ENCODE measurements around the gene SPINK1. TPM values are rescaled to one million over a fixed set of nuclear protein-coding genes. Genes with fewer than 3 reads are reported as not detected.

SPINK1 gene
- total and polyA plus RNA-seq, 2 donors from 2014 or later, result 2.2 to 234 TPM

DNA sequence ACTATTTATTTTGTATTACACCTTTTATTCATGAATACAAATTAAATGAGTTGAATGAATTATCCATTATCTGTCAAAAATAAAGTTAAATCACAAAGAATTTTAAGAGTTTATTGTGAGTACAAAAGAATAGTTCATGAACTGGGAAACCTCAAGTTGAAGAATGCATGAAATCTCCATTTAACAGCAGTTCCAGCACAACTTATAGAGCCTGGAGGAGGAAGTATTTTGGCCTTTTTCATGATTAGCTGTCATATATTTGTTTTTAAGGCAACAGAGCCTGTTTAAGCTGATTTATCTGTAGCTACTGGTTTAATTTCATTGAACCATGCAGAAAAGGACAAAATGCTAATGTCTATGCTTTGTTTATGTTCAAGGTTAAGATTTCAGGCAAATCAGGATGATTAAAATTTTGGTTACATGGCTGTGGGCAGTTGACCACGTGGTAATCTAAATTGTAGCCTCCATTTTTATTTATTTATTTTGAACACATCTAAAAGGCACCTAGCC is 12.2 kb downstream of the SPINK1 start:
- Histone ChIP-seq H3K27me3 (ENCODE audit: control insufficient read depth, insufficient read depth, low read length) (no peaks in the 10 kb centered on the region), H3K27ac (ENCODE audit: low read depth in 2 of 2, low read length in 2 of 2) (no peak overlapping the region), H3K36me3 (ENCODE audit: control insufficient read depth in 2 of 3, insufficient read depth in 3 of 3, low read length in 3 of 3) (no peaks in the 10 kb centered on the region), H3K4me3 (ENCODE audit: low read length in 3 of 3) (no peak overlapping the region), H3K4me1 (ENCODE audit: control insufficient read depth in 2 of 3, insufficient read depth in 2 of 3, low read depth in 1 of 3, low read length in 3 of 3) (no peaks in the 10 kb centered on the region), H3K9ac (ENCODE audit: low read length in 3 of 3) (no peak overlapping the region), H3K9me3 (ENCODE audit: control insufficient read depth in 2 of 3, insufficient read depth in 1 of 3, low read length in 3 of 3) (no peaks in the 10 kb centered on the region)
- no peak for TF ChIP-seq CTCF (IDR thresholded peaks at IDR 0.05; ENCODE audit: borderline replicate concordance, extremely low read depth, insufficient read depth)
- DNase-seq (no peak), FAIRE-seq (no peak)
- intact Hi-C loops (cut with DNase I), result no loop called here

GRCh38 chr5:147818290-147818689 is 13.2 kb downstream of the SPINK1 start:
- Histone ChIP-seq H3K4me1 (ENCODE audit: control insufficient read depth in 2 of 3, insufficient read depth in 2 of 3, low read depth in 1 of 3, low read length in 3 of 3) (no peaks in the 10 kb centered on the region), H3K9ac (ENCODE audit: low read length in 3 of 3) (no peak overlapping the region), H3K36me3 (ENCODE audit: control insufficient read depth in 2 of 3, insufficient read depth in 3 of 3, low read length in 3 of 3) (no peaks in the 10 kb centered on the region), H3K27ac (ENCODE audit: low read depth in 2 of 2, low read length in 2 of 2) (no peak overlapping the region), H3K27me3 (ENCODE audit: control insufficient read depth, insufficient read depth, low read length) (no peaks in the 10 kb centered on the region), H3K4me3 (ENCODE audit: low read length in 3 of 3) (no peak overlapping the region), H3K9me3 (ENCODE audit: control insufficient read depth in 2 of 3, insufficient read depth in 1 of 3, low read length in 3 of 3) (no peaks in the 10 kb centered on the region)
- no peak for DNase-seq
- intact Hi-C loops (cut with DNase I), result no loop called here
- no peak for TF ChIP-seq CTCF (IDR thresholded peaks at IDR 0.05; ENCODE audit: borderline replicate concordance, extremely low read depth, insufficient read depth)
- no peak for FAIRE-seq

GRCh38 chr5:147813696-147814095 is 17.8 kb downstream of the SPINK1 start:
- Histone ChIP-seq H3K4me1 (ENCODE audit: control insufficient read depth in 2 of 3, insufficient read depth in 2 of 3, low read depth in 1 of 3, low read length in 3 of 3) (no peaks in the 10 kb centered on the region), H3K9ac (ENCODE audit: low read length in 3 of 3) (no peak overlapping the region), H3K9me3 (ENCODE audit: control insufficient read depth in 2 of 3, insufficient read depth in 1 of 3, low read length in 3 of 3) (no peaks in the 10 kb centered on the region), H3K27me3 (ENCODE audit: control insufficient read depth, insufficient read depth, low read length) (no peaks in the 10 kb centered on the region), H3K4me3 (ENCODE audit: low read length in 3 of 3) (no peak overlapping the region), H3K36me3 (ENCODE audit: control insufficient read depth in 2 of 3, insufficient read depth in 3 of 3, low read length in 3 of 3) (no peaks in the 10 kb centered on the region), H3K27ac (ENCODE audit: low read depth in 2 of 2, low read length in 2 of 2) (no peak overlapping the region)
- intact Hi-C loops (cut with DNase I), result no loop called here
- FAIRE-seq, result no peak
- TF ChIP-seq CTCF (IDR thresholded peaks at IDR 0.05; ENCODE audit: borderline replicate concordance, extremely low read depth, insufficient read depth), result no peak
- no peak for DNase-seq

All from kidney (tissue), 14 donors.